ENCODE data around the gene THOC6. TPM values are rescaled to one million over a fixed set of nuclear protein-coding genes. Genes with fewer than 3 reads are reported as not detected.
A peak's percentile ranks its signal among the peaks of the same experiment; 100 is the strongest.

Gene THOC6
- total RNA-seq, 1 donor from 2014 or later = 59.1 TPM

DNA sequence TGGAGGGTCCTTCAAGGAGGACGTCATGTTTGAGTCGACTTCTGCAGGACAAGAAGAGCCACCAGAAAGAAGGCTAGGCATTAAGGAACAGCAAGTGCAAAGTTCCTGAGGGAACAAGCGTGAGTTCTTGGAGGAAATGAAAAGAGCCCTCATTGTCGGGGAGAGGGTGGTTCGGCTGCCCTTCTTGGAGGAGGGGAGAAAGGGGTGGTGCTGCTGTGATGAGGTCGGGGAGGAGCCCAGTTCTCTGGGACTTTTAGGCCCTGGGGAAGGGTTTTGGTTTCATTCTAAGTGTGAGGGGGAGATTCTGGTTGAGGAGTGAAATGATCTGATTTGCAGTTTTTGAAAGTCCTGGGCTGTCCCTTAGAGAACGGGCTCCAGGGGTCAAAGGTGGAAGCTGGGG is 8.8 kb downstream of the THOC6 start:
- Mint-ChIP-seq H3K9me3 (no peaks in the 10 kb centered on the region), H3K27ac (no peak overlapping the region), H3K36me3 (ENCODE audit: low read depth) (peaks cover 2% of the 10 kb centered on the region), H3K27me3 (ENCODE audit: low read depth) (peaks cover 48% of the 10 kb centered on the region), H3K4me3 (ENCODE audit: low read depth) (no peak overlapping the region), H3K4me1 (ENCODE audit: low read depth) (peaks cover 21% of the 10 kb centered on the region)
- DNase-seq (ENCODE audit: low spot score) = no peak
- intact Hi-C loops (cut with micrococcal nuclease) = loop anchor here (5.0 kb wide), 1 partner anchor 135 kb away; no protein-coding TSS in a partner anchor

DNA sequence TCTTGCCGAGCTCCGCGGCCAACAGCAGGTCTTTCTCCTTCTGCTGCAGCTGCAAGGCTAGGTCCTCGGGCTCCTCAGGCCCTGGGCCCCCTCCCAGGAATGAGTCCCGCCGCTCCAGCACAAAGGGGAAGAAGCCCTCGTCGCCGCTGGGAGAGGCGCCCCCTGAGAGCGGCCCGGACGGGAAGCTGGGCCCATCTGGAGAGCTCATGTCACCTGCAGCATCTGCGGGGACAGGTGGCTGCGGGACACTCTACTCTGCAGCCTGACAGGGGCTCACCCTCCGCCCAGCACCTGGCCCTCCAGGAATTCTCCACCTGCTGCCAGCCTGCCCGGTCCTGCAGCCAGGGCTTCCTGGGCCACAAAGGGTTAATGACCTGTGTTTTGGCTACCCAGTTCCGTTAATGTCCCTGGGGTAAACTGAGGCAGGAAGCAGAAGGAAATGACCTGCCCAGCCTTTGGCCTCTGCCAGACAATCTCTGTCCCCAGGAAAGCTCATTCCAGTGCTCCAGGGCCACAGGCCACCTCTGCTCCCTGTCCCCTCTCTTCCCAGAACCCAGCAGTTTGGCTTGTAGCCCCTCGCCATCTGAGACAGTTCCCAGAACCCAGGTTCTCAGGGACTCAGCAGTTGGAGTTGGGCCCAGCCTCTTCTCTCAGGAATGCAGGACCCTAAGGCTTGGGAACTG is 11.6 kb downstream of the THOC6 start:
- Mint-ChIP-seq H3K27ac (no peak overlapping the region), H3K4me3 (ENCODE audit: low read depth) (no peak overlapping the region), H3K4me1 (ENCODE audit: low read depth) (peaks cover 5% of the 10 kb centered on the region), H3K27me3 (ENCODE audit: low read depth) (peaks cover 65% of the 10 kb centered on the region), H3K9me3 (no peaks in the 10 kb centered on the region), H3K36me3 (ENCODE audit: low read depth) (no peaks in the 10 kb centered on the region)
- intact Hi-C loops (cut with micrococcal nuclease) = no loop called here
- no peak for DNase-seq (ENCODE audit: low spot score)

DNA sequence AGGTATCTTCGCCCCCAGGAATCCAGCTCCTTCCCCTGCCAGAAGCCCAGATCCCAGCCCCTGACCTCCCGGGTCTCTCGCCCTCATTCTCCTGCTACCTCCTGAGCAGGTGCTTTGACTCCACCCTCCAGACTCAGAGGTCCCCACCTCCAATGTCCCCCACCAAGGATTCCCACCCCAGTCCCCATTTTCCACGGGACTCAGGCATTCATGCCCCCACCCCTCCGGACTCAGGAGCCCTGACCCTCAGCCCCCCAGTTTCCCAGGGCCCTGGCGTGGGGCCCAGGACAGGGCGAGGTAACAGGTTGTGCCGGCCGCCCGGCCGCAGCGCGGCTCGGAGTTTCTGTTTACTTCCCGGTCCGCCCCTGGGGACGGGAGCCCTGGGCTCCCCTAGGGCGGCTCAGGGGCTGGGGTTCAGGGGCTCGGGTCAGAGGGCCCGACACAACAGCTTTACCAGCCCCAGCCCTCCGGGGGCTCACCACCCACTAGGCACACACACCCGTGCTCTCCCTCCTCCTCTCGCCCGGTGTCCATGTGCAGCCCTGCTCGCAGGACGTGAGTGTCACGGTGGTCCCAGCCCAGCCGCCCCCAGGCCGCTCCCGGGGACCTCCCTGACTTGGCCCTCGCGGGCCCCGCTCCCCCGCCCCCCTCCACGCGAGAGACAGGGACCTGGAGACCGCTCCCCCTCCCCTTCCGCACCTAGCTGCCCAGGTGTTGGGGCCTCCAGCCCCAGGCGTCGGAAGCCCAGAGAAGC is 12.3 kb downstream of the THOC6 start:
- no peak for DNase-seq (ENCODE audit: low spot score)
- H3K9me3 Mint-ChIP-seq = no peaks in the 10 kb centered on the region
- no peak overlapping the region for H3K4me3 Mint-ChIP-seq (ENCODE audit: low read depth)
- no peak overlapping the region for H3K27ac Mint-ChIP-seq
- H3K36me3 Mint-ChIP-seq (ENCODE audit: low read depth) = no peaks in the 10 kb centered on the region
- peaks cover 68% of the 10 kb centered on the region for H3K27me3 Mint-ChIP-seq (ENCODE audit: low read depth)
- intact Hi-C loops (cut with micrococcal nuclease) = no loop called here
- H3K4me1 Mint-ChIP-seq (ENCODE audit: low read depth) = peaks cover 5% of the 10 kb centered on the region

DNA sequence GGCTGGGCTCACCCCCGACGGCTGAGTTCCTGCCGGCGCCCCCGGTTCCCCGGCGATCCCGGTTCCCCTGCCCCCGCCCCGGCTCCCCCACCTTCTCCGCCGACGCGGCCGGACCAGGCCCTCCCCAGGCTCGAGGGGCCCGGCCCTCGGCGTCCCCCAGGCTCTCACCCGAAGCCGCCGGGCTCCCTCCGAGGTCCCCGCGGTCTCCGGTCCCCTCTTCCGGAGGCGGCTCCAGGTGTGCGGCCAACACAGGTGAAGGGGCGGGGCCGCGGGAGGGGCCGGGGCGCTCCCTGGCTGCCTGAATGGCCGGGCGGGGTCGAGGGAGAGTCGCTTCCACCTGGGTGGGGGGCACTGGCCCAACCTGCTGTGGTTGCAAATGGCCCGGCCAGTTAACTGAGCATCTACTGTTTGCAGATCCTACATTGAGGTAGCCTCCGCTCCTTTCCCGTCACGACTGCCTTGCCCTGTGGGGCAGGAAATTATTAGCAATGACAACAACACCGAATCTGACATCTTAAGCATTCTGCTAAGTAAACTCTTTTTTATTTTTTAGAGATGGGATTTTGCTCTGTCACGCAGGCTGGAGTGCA is 13.0 kb downstream of the THOC6 start, which contains the start of gene BICDL2:
Gene BICDL2, minus strand, starts transcription at position 219 of the 590 bp plus-strand sequence. CDS start 1,448 bp downstream, outside the sequence.
- Mint-ChIP-seq H3K4me1 (ENCODE audit: low read depth) (peaks cover 5% of the 10 kb centered on the region), H3K9me3 (no peaks in the 10 kb centered on the region), H3K4me3 (ENCODE audit: low read depth) (no peak within 1 kb of the TSS), H3K27me3 (ENCODE audit: low read depth) (peaks cover 68% of the 10 kb centered on the region), H3K36me3 (ENCODE audit: low read depth) (no peaks in the 10 kb centered on the region), H3K27ac (no peak within 1 kb of the TSS)
- intact Hi-C loops (cut with micrococcal nuclease) = no loop called here
- no peak for DNase-seq (ENCODE audit: low spot score)

DNA sequence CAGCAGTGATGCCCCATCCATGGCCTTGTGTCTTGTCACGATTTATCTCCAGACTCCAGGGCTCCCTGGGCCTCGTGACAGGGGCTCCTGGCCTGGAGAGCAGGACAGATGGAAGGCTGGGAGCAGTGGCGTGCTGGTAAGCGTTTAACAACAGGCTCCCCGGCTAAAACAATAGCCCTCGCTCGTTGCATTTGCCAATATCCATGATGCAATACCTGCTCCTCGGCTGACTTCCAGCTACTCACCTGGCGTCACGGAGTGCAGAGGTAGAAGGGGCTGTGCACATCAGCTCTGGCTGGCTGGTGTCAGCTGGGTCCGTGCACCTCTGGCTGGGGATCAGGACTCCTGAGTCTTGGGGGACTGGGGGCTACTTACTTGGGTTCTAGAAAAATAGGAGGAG is 14.4 kb downstream of the THOC6 start:
- Mint-ChIP-seq H3K36me3 (ENCODE audit: low read depth) (no peaks in the 10 kb centered on the region), H3K27ac (no peak overlapping the region), H3K9me3 (no peaks in the 10 kb centered on the region), H3K27me3 (ENCODE audit: low read depth) (peaks cover 59% of the 10 kb centered on the region), H3K4me1 (ENCODE audit: low read depth) (peaks cover 2% of the 10 kb centered on the region), H3K4me3 (ENCODE audit: low read depth) (no peak overlapping the region)
- intact Hi-C loops (cut with micrococcal nuclease) = no loop called here
- DNase-seq (ENCODE audit: low spot score) = no peak

DNA sequence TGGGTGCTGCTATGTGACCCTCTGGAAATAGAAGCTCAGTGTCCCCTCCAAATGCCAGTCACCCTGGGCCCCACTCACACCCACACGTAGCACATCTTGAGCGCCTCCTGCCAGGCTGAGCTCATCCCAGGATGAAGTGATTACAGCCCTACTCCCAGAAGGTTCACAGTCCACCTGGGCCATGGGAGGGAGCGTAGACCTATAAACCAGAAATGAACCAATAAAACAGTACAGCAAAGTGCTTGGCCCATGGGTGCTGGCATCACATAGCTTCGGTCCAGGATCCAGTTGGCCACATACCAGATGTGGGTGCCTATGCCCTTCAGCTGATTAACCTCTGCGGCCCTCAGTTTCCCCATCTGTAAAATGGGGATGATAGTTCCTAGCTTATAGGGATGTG is 15.1 kb downstream of the THOC6 start:
- no peak for DNase-seq (ENCODE audit: low spot score)
- Mint-ChIP-seq H3K9me3 (no peaks in the 10 kb centered on the region), H3K27ac (no peak overlapping the region), H3K27me3 (ENCODE audit: low read depth) (peaks cover 57% of the 10 kb centered on the region), H3K36me3 (ENCODE audit: low read depth) (no peaks in the 10 kb centered on the region), H3K4me1 (ENCODE audit: low read depth) (peaks cover under 1% of the 10 kb centered on the region), H3K4me3 (ENCODE audit: low read depth) (no peak overlapping the region)
- intact Hi-C loops (cut with micrococcal nuclease) = no loop called here

DNA sequence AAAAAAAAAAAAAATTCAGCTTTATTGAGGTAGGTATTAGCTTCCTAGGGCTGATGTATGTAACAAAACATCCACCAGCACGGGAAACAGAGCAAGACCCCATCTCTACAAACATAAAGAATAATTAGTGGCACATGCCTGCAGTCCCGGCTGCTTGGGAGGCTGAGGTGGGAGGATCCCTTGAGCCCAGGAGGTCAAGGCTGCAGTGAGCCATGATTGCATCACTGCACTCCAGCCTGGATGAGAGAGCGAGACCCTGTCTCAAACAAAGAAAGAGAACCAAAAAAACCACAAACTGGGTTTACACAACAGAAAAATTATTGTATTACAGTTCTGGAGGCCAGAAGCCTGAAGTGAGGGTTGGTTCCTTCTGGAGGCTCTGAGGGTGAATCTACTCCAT is 18.5 kb downstream of the THOC6 start:
- Mint-ChIP-seq H3K36me3 (ENCODE audit: low read depth) (peaks cover 3% of the 10 kb centered on the region), H3K4me1 (ENCODE audit: low read depth) (peaks cover 7% of the 10 kb centered on the region), H3K4me3 (ENCODE audit: low read depth) (no peak overlapping the region), H3K27ac (no peak overlapping the region), H3K27me3 (ENCODE audit: low read depth) (peaks cover 48% of the 10 kb centered on the region), H3K9me3 (no peaks in the 10 kb centered on the region)
- intact Hi-C loops (cut with micrococcal nuclease) = no loop called here
- DNase-seq (ENCODE audit: low spot score) = no peak

DNA sequence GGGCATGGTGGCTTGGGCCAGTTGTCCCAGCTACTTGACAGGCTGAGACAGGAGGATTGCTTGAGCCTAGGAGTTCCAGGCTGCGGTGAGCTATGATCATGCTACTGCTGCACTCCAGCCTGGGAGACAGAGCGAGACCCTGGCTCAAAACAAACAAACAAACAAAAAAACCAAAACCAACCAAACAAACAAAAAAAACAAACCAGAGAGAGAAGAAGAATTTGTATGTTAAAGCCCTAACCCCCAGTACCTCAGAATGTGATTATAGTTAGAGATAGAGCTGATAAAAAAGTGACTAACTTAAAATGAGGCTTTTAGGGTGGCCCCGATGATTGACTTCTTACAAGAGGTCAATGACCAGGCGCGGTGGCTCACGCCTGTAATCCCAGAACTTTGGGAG is 20.9 kb downstream of the THOC6 start:
- Mint-ChIP-seq H3K4me3 (ENCODE audit: low read depth) (peak overlapping the region; percentile 81), H3K9me3 (no peaks in the 10 kb centered on the region), H3K27ac (peak overlapping the region; percentile 44), H3K36me3 (ENCODE audit: low read depth) (peaks cover 3% of the 10 kb centered on the region), H3K4me1 (ENCODE audit: low read depth) (peaks cover 23% of the 10 kb centered on the region), H3K27me3 (ENCODE audit: low read depth) (peaks cover 31% of the 10 kb centered on the region)
- intact Hi-C loops (cut with micrococcal nuclease) = loop anchor here (2.0 to 5.0 kb wide), 2 partner anchors 14 to 123 kb away; no protein-coding TSS in a partner anchor
- no peak for DNase-seq (ENCODE audit: low spot score)

DNA sequence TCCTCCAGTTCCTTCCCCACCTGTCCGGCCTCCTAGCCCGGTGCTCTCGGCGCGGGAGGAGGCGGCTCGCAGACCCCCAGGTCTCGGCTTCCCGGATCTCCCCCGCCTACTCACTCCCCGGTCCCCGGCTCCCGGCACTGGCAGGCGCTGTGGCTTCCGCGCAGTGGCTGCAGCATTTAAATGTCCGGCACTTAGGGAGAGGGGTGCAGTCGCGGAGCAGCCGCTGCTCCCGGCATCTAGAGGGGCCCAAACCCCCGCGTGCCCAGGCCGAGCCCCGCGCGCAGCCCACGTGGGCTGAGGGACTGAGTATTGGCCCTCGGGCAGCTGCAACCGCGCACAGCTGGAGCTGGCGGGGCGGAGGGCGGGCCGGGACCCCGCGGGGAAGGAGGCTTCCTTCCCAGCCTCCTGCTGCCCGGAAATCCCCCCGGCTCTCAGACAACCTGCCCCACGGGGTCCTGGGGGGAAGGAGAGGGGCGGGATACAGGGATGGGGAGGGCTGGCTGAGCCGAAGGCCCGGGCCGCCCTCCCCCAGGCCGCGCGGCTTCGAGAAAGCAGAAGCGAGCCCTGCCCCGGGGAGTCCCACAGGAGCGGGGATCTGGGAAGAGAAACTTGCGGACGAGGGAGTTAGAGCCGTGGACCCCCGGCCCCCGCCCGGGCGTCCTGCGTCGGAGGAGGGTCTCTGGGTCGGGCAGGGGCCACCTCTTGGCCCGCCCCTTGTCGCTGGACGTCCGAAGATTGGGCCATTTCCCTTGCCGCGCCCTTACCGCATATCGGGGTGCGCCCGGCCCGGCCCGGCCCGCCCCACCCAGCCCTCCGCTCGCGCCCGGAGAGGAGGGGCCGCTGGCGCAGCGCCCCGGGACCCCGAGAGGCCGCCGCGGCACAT is 22.2 kb downstream of the THOC6 start, which contains the start of gene MMP25:
Gene MMP25, plus strand, starts transcription at position 804 of the 883 bp plus-strand sequence. CDS start 357 bp downstream, outside the sequence.
- peaks cover 23% of the 10 kb centered on the region for H3K27me3 Mint-ChIP-seq (ENCODE audit: low read depth)
- no peaks in the 10 kb centered on the region for H3K9me3 Mint-ChIP-seq
- no peak for DNase-seq (ENCODE audit: low spot score)
- H3K27ac Mint-ChIP-seq = peak within 1 kb of the TSS; percentile 58
- intact Hi-C loops (cut with micrococcal nuclease) = loop anchor here (2.0 to 5.0 kb wide), 2 partner anchors 15 to 121 kb away; no protein-coding TSS in a partner anchor
- peaks cover 33% of the 10 kb centered on the region for H3K4me1 Mint-ChIP-seq (ENCODE audit: low read depth)
- H3K36me3 Mint-ChIP-seq (ENCODE audit: low read depth) = peaks cover 5% of the 10 kb centered on the region
- H3K4me3 Mint-ChIP-seq (ENCODE audit: low read depth) = peak within 1 kb of the TSS; percentile 81

DNA sequence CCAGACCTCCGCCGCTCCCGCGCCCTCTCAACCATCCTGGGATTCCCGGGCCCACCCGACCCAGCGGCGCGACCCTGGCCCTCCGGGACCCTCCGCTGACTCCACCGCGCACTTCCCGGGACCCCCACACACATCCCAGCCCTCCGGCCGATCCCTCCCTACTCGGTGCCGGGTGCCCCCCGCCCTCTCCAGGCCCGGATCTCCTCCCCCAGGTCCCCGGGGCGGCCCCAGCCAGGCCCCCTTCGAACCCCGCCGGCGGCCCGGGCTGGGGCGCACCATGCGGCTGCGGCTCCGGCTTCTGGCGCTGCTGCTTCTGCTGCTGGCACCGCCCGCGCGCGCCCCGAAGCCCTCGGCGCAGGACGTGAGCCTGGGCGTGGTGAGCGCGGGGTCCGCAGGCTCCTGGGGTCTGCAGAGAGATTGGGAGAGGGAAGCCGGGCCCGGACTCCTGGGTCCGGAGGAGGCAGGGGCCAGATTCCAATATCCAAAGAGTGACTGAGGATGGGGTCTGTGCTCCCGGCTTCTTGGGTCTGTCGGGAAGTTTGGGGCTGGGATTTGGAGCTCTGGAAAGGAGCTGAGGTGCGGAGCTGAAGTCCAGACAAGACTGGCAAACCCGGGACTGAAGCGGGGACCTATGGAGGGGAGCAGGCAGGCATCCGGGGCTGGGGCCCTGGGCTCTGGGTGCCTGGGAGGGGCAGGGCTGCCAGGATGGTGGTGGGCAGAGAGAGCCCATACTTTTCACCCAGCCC is 23.0 kb downstream of the THOC6 start:
- H3K36me3 Mint-ChIP-seq (ENCODE audit: low read depth) = peaks cover 11% of the 10 kb centered on the region
- peaks cover 40% of the 10 kb centered on the region for H3K4me1 Mint-ChIP-seq (ENCODE audit: low read depth)
- H3K4me3 Mint-ChIP-seq (ENCODE audit: low read depth) = peak overlapping the region; percentile 65
- H3K9me3 Mint-ChIP-seq = no peaks in the 10 kb centered on the region
- intact Hi-C loops (cut with micrococcal nuclease) = loop anchor here (5.0 kb wide), 1 partner anchor 120 kb away; no protein-coding TSS in a partner anchor
- H3K27ac Mint-ChIP-seq = peak overlapping the region; percentile 58
- no peak for DNase-seq (ENCODE audit: low spot score)
- peaks cover 20% of the 10 kb centered on the region for H3K27me3 Mint-ChIP-seq (ENCODE audit: low read depth)

DNA sequence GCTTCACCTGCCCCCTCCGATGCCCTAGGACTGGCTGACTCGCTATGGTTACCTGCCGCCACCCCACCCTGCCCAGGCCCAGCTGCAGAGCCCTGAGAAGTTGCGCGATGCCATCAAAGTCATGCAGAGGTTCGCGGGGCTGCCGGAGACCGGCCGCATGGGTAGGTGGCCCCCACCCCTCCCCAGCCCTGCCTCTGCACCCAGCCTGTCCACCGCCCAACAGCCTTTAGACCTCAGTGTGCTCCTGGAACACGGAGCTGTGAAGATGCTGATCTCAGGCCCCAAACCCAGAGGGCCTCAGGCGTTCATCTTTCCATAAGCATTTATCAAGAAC is 23.5 kb downstream of the THOC6 start:
- intact Hi-C loops (cut with micrococcal nuclease) = loop anchor here (5.0 kb wide), 1 partner anchor 120 kb away; no protein-coding TSS in a partner anchor
- peaks cover 15% of the 10 kb centered on the region for H3K36me3 Mint-ChIP-seq (ENCODE audit: low read depth)
- DNase-seq (ENCODE audit: low spot score) = no peak
- peak overlapping the region; percentile 65 for H3K4me3 Mint-ChIP-seq (ENCODE audit: low read depth)
- H3K27me3 Mint-ChIP-seq (ENCODE audit: low read depth) = peaks cover 20% of the 10 kb centered on the region
- peaks cover 44% of the 10 kb centered on the region for H3K4me1 Mint-ChIP-seq (ENCODE audit: low read depth)
- H3K9me3 Mint-ChIP-seq = no peaks in the 10 kb centered on the region
- peak overlapping the region; percentile 12 for H3K27ac Mint-ChIP-seq
